NCI-H2196 (cell line): ENCODE data around the gene FAM153A.
"Not testable (repeated sequence)": the region's sequence is repeated elsewhere in the genome, so short reads cannot be mapped to it uniquely, and the experiment has no call there.

ENCODE experiments used
- DNase-seq: peaks from one replicate; lab custom pipeline; 2025; ENCODE audit not compliant: unreplicated experiment; lab: John Stamatoyannopoulos, UW

FAM153A gene

GRCh38 chr5:177782792-177783633 is at the start of gene FAM153A:
FAM153A (minus strand) TSS chr5:177782899.
- not testable (repeated sequence) for DNase-seq

GRCh38 chr5:177832287-177832686 is 49.6 kb upstream of the FAM153A start:
- not testable (repeated sequence) for DNase-seq

GRCh38 chr5:177826073-177826472 is 43.4 kb upstream of the FAM153A start:
- DNase-seq = not testable (repeated sequence)

- DNase-seq = not testable (repeated sequence)
These were observed 42.1 kb upstream of the FAM153A start for GRCh38 chr5:177824776-177825175.

- not testable (repeated sequence) for DNase-seq
These were observed 39.8 kb upstream of the FAM153A start for GRCh38 chr5:177822489-177822888.

- DNase-seq = not testable (repeated sequence)
These were observed 37.0 kb upstream of the FAM153A start for GRCh38 chr5:177819664-177820063.

GRCh38 chr5:177812814-177813425 is 30.2 kb upstream of the FAM153A start:
- not testable (repeated sequence) for DNase-seq

GRCh38 chr5:177812160-177812743 is 29.6 kb upstream of the FAM153A start:
- not testable (repeated sequence) for DNase-seq

- DNase-seq = not testable (repeated sequence)
These were observed 26.7 kb upstream of the FAM153A start for GRCh38 chr5:177809209-177809913.

- DNase-seq = not testable (repeated sequence)
These were observed 25.7 kb upstream of the FAM153A start for GRCh38 chr5:177808420-177808819.

GRCh38 chr5:177807265-177807664 is 24.6 kb upstream of the FAM153A start:
- DNase-seq = not testable (repeated sequence)

GRCh38 chr5:177801427-177801826 is 18.7 kb upstream of the FAM153A start:
- not testable (repeated sequence) for DNase-seq

- not testable (repeated sequence) for DNase-seq
These were observed 15.6 kb upstream of the FAM153A start for GRCh38 chr5:177798237-177798840.

- not testable (repeated sequence) for DNase-seq
These were observed 10.6 kb upstream of the FAM153A start for GRCh38 chr5:177793272-177793671.

- DNase-seq = not testable (repeated sequence)
These were observed 8.9 kb upstream of the FAM153A start for GRCh38 chr5:177791649-177792048.

- DNase-seq = not testable (repeated sequence)
These were observed 530 bp downstream of the FAM153A start for GRCh38 chr5:177782169-177782568.

- not testable (repeated sequence) for DNase-seq
These were observed 11.5 kb downstream of the FAM153A start for GRCh38 chr5:177771206-177771605.

GRCh38 chr5:177770646-177771045 is 12.1 kb downstream of the FAM153A start:
- DNase-seq = not testable (repeated sequence)

GRCh38 chr5:177763737-177764508 is 18.8 kb downstream of the FAM153A start:
- not testable (repeated sequence) for DNase-seq

GRCh38 chr5:177760954-177761353 is 21.7 kb downstream of the FAM153A start:
- DNase-seq = not testable (repeated sequence)
